GM19328 (cell line): ENCODE measurements around the gene CDK10.

Source experiments
- ATAC-seq: cut with Tn5 transposase; IDR thresholded peaks from one replicate; pipeline ENCODE4 v1.9.1; 2021; ENCODE audit warnings: mild to moderate bottlenecking, moderate library complexity; ENCODE audit not compliant: unreplicated experiment

The CDK10 gene

GRCh38 chr16:89710709-89711564 is 24.4 kb downstream of the CDK10 start:
- no peak for ATAC-seq

DNA sequence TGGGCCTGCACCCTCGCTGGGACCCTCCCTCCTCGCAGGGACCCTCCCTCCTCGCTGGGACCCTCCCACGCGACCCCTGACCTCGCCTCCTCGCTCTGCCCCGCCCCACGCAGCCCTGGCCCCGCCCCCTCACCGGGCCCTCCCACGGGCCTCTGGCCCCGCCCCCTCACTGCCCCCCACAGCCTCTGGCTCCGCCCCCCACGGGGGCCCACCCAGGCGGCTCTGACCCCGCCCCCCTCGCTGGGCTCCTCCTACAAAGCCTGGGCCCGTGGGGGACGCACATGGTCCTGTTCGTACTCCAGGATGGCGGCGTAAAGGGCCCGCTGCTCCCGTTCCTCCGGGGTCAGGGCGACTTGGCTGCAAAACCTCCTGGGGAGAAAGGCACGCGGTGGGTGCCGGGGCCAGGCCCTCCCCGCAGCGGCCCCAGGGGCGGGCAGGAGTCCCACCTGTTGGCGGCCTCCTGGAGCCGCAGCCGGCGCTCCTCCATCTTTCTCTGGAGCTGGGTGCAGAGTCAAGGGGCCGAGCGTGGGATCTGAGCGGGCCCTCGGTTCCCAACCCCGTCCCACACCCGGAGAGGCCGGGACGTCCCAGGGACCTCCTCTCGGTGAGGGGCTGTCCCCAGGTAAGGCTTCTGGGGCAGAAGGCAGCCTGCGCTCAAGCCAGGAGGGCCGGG is 25.2 kb downstream of the CDK10 start:
- no peak for ATAC-seq

GRCh38 chr16:89712274-89712781 is 25.8 kb downstream of the CDK10 start:
- no peak for ATAC-seq

DNA sequence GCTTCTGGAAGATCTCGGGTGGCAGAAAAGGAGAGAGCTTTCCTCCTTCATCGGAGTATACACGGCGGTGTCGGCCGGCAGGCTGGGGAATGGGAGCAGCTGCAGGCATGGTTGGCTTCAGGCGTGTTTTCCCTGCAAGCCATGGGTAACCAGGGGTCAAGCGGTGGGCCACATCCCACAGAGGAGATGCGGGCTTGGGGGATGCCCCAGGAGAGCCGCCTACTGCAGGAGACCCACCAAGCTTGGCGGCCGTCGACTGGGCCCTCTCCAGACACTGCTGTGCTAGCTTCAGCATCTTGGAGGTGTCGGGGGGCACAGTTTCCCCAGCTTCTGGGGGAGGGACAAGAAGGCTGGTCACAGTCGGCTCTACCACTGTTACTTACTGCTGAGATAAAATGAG is 30.0 kb downstream of the CDK10 start:
- no peak for ATAC-seq

DNA sequence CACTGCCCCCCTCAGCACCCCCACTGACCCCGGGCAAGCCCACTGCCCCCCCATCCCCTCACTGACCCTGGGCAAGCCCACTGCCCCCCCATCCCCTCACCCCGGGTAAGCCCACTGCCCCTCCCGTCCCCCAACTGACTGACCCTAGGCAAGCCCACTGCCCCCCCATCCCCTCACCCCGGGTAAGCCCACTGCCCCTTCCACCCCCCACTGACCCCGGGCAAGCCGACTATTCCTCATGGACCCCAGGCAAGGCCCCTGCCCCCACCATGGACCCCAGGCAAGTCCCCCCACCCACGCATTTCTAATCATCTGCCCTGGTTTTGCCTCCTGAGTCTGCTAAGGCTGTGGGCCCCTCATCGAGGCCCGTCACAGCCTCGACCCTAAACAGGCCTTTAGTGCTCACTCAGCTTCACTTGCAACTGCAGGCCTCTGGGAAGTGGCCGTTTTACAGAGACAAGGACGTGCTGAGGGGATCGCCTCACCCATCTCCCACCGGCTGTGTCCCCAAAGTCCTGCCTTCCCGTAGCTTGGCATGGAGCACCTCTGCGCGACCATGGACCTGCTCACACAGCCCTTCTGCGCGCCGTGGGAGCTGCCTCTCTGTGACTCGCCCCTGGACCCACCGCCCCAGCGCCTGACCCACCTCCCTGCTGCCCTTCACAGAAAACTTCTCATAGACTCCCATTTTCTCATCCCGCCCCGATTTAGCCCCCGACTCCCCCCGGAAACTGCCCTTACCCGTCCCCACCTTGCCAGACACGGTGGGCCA is 30.6 kb downstream of the CDK10 start:
- no peak for ATAC-seq

DNA sequence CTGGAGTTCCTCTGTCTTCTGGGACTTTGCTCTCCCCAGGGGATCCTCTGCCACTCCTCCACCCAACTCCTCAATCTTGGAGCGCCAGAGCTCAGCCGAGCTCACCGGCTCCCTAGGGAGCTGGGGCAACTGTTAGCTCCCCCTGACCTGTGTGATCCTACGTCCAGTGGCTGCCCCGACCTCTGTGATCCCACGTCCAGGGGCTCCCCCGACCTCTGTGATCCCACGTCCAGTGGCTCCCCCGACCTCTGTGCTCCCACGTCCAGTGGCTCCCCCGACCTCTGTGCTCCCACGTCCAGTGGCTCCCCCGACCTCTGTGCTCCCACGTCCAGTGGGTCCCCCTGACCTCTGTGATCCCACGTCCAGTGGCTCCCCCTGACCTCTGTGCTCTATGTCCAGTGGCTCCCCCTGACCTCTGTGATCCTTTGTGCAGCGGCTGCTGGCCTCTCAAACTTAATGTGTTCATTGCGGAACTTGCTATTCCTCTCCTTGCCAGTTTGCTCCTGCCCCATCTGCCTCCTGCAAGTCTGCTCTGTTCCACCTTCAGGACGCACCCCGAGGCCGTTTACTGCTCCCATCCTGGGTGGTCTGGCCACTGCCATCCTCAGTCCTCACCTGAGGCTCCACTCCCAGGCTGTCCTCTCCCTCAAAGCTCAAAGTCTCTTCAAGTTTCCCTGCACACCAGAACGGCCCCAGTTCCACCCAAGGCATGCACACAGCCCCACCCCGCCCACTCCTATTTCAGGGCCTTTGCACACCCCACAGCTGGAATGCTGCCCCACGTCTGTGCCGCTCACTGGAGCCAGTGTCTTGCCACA is 31.4 kb downstream of the CDK10 start:
- no peak for ATAC-seq

- ATAC-seq: peak; percentile 28
These were observed 34.0 kb downstream of the CDK10 start for GRCh38 chr16:89720551-89720812.

DNA sequence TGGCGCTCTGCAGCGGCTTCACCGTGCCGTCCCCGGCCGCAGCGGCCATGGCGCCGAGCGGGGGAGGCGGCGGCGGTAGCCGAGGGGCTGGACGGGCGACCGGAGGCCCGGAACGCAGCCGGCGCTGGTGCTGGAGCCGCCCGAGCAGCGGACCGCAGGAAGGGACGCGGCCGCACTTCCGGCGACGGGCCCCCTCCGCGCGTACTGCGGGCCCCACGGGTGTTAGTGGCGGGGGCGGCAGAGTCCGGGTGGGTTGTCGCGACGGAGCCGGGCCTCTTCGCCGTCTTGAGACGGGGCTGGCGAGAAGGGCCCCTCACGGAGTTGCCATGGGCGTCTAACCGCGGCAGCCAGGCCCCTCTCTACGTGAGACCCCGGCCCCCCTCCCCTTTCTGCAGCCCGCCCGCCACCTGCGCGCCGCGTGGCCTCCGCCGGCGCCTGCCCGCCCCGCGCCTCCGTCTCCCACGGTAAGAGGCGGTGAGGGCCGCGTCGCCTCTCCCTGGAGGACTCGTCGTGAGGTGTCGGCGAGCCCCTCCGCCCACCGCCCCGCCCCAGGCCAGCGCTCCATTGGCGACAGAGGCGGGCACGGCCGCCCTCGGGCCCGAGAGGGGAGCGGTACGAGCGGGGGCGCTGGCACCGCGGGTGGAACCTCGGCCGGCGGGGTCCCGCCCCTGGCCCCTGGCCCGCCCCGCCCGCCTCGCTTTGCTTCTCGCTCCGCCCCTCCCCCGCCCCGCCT is 34.5 kb downstream of the CDK10 start, which contains the start of the genes VPS9D1 and ZNF276:
VPS9D1 (minus strand) TSS at position 86 of the 733 bp plus-strand sequence; CDS start at position 49, 37 bp downstream.
ZNF276 (plus strand) TSS at position 725 of the 733 bp plus-strand sequence. CDS start 104 bp downstream, outside the sequence.
- ATAC-seq: peak; percentile 49

DNA sequence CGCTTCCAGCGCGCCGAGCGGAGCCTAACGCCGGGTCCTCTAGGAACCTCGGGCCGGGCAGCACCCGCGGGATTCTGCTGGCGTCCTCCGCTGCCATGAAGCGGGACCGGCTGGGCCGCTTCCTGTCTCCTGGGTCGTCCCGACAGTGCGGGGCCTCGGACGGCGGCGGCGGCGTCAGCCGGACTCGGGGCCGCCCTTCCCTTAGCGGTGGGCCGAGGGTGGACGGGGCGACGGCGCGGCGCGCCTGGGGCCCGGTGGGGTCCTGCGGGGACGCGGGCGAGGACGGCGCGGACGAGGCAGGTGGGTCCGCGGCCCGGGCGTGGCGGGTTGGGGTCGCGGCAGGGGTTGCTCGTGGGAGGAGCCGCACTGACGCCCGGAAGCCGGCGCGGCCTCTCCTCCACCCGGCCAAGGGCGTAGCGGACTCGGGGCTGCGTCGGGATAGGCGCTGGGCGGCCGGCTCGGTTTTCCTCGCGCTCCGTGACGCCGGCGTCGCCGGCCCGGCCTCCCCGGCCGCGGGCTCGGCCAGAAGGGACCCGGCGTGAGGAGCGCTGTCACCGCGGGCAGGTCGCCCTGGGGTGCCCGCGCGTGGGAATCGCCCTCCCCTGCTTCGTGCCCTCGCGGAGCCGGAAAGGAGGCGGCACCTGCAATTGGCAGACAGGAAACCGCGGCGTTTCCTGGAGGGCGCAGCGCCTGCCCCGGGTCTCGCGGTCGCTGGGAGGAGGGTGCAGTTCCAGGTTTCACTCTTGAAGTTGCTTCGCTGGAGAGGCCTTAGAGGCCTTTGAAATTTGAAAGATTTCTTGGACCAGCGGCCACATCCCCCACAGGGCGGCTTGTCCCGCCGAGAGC is 35.3 kb downstream of the CDK10 start:
- ATAC-seq: peak; percentile 22

GRCh38 chr16:89722392-89723278 is 36.1 kb downstream of the CDK10 start:
- no peak for ATAC-seq

- no peak for ATAC-seq
These were observed 37.1 kb downstream of the CDK10 start for GRCh38 chr16:89723279-89724250.

- ATAC-seq: no peak
These were observed 41.1 kb downstream of the CDK10 start for GRCh38 chr16:89727406-89728120.

- ATAC-seq: no peak
These were observed 42.8 kb downstream of the CDK10 start for GRCh38 chr16:89729293-89729692.

- ATAC-seq: no peak
These were observed 43.5 kb downstream of the CDK10 start for GRCh38 chr16:89729863-89730593.

GRCh38 chr16:89730610-89731234 is 44.2 kb downstream of the CDK10 start:
- no peak for ATAC-seq
